COLO668 (cell line): Measurements from ENCODE around the gene LUC7L3.
"Not testable (repeated sequence)": the region's sequence is repeated elsewhere in the genome, so short reads cannot be mapped to it uniquely, and the experiment has no call there.

Source experiments
- DNase-seq: peaks from one replicate; lab custom pipeline; 2025; ENCODE audit not compliant: unreplicated experiment; lab: John Stamatoyannopoulos, UW

LUC7L3 gene

GRCh38 chr17:50719144-50719923, at the start of gene LUC7L3:
Gene LUC7L3 (plus strand): TSS chr17:50719603. CDS start chr17:50719733, 130 bp downstream.
- peak; percentile 95 for DNase-seq

- DNase-seq = no peak
Measured at GRCh38 chr17:50672071-50672470, 47.3 kb upstream of the LUC7L3 start.

- no peak for DNase-seq
Measured at GRCh38 chr17:50672831-50673551, 46.4 kb upstream of the LUC7L3 start.

- DNase-seq = no peak
Measured at GRCh38 chr17:50675190-50675589, 44.2 kb upstream of the LUC7L3 start.

- no peak for DNase-seq
Measured at GRCh38 chr17:50675627-50676026, 43.8 kb upstream of the LUC7L3 start.

GRCh38 chr17:50676065-50676975, 43.1 kb upstream of the LUC7L3 start:
- no peak for DNase-seq

GRCh38 chr17:50677851-50678375, 41.5 kb upstream of the LUC7L3 start:
- no peak for DNase-seq

GRCh38 chr17:50679008-50679544, 40.3 kb upstream of the LUC7L3 start:
- no peak for DNase-seq

GRCh38 chr17:50680126-50680525, 39.3 kb upstream of the LUC7L3 start:
- DNase-seq = no peak

- not testable (repeated sequence) for DNase-seq
Measured at GRCh38 chr17:50680543-50681262, 38.7 kb upstream of the LUC7L3 start.

GRCh38 chr17:50681263-50682200, 37.9 kb upstream of the LUC7L3 start:
- peak; percentile 13 for DNase-seq

- DNase-seq = no peak
Measured at GRCh38 chr17:50682441-50682840, 37.0 kb upstream of the LUC7L3 start.

GRCh38 chr17:50682938-50683337, 36.5 kb upstream of the LUC7L3 start:
- no peak for DNase-seq

GRCh38 chr17:50683434-50684287, 35.7 kb upstream of the LUC7L3 start:
- DNase-seq = no peak

- DNase-seq = no peak
Measured at GRCh38 chr17:50684288-50684611, 35.2 kb upstream of the LUC7L3 start.

- DNase-seq = peak; percentile 79
Measured at GRCh38 chr17:50684612-50685333, 34.6 kb upstream of the LUC7L3 start.

GRCh38 chr17:50685334-50685665, 34.1 kb upstream of the LUC7L3 start:
- no peak for DNase-seq
